Fibroblast of the aortic adventitia (primary cell): ENCODE measurements around the gene EHD1. TPM values are rescaled to one million over a fixed set of nuclear protein-coding genes. Genes with fewer than 3 reads are reported as not detected.

ENCODE experiments used
- DNase-seq: peaks from one replicate; pipeline ENCODE4 v3.0.0-alpha.2; 2010; ENCODE audit warnings: low read depth
- H3K4me3 ChIP-seq: 2 replicates; pipeline ENCODE4 v1.5.1; 2011; ENCODE audit warnings: low read depth, mild to moderate bottlenecking, control low read depth, low read length, moderate library complexity
- total RNA-seq: library from RNA; depleted of rRNA; stranded (reverse); fragments of >200 nt; gene quantifications from 2 replicates; pipeline ENCODE4 v1.2.3, GENCODE V29; 2012; ENCODE audit warnings: low replicate concordance
- TF ChIP-seq, protein P1 (sequence below): IDR thresholded peaks from 2 replicates; pipeline ENCODE4 v1.5.1; 2011; ENCODE audit warnings: mild to moderate bottlenecking, low read length, control low read depth, inconsistent platforms; ENCODE audit not compliant: insufficient read depth

EHD1 gene
- total RNA-seq, 1 donor, result 68.1 TPM

DNA sequence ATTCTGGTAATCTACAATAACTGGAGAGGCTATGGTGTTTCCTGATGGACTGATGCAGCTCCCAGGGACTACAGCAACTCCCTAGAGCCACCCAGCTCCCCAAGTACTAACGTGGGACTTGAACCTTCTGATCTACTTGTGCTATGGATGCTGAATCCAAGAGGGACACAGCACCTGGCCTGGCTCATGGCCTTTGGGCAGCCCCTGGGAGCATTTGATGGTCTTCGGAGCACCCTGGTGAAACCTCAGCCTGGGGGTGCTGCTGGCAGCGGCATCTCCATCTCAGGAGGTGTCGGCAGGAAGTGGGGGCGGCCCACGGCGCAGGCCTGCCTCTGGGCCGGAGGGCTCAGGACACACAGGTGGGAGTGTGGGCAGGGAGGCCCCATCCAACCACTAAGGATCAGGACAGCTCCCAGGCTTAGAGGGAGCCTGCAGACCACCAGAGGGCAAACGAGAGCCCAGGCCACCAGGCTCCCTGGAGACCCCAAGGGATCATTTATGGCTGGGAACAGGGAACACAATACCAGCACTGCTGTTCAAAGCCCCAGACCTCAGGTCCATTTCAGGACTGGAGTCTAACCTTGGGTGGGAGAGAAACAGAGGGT, 8.7 kb downstream of the EHD1 start:
- TF ChIP-seq, protein P1, sequence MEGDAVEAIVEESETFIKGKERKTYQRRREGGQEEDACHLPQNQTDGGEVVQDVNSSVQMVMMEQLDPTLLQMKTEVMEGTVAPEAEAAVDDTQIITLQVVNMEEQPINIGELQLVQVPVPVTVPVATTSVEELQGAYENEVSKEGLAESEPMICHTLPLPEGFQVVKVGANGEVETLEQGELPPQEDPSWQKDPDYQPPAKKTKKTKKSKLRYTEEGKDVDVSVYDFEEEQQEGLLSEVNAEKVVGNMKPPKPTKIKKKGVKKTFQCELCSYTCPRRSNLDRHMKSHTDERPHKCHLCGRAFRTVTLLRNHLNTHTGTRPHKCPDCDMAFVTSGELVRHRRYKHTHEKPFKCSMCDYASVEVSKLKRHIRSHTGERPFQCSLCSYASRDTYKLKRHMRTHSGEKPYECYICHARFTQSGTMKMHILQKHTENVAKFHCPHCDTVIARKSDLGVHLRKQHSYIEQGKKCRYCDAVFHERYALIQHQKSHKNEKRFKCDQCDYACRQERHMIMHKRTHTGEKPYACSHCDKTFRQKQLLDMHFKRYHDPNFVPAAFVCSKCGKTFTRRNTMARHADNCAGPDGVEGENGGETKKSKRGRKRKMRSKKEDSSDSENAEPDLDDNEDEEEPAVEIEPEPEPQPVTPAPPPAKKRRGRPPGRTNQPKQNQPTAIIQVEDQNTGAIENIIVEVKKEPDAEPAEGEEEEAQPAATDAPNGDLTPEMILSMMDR, result peak; percentile 15
- peak overlapping the region; percentile 31 for H3K4me3 ChIP-seq
- no peak for DNase-seq

DNA sequence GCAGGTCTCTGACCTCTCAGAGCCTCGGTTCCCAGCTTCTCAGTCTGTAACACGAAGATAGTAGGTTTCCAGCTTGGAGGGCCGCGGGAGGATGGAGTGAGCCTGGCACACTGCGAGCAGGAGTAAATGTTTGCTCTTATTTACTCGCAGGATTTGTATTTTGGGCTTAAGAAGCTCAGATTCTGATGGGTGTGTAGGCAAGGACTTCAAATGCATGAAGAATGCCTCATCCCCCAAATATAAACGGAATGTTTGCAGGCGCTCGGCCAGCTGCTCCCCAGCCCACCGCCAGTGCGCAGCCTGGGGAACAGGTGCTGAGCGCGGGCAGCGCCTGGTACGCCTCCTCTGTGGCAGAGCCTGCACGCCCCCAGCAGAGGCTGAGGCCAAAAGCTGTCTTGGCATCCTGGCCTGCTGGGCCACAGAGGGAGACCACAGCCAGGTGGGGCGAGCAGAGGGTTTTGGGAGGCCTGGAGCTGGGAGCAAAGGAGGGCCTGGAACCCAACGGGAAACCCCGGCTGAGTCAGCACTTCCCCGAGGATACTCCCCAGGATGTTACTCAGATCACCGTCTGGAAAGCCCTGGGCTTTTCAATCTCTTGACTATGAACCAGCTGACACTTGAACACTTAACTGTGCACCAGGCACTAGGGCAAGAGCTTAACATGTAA, 9.4 kb downstream of the EHD1 start:
- TF ChIP-seq, protein P1, result no peak
- peak; percentile 90 for DNase-seq
- H3K4me3 ChIP-seq, result no peak overlapping the region

DNA sequence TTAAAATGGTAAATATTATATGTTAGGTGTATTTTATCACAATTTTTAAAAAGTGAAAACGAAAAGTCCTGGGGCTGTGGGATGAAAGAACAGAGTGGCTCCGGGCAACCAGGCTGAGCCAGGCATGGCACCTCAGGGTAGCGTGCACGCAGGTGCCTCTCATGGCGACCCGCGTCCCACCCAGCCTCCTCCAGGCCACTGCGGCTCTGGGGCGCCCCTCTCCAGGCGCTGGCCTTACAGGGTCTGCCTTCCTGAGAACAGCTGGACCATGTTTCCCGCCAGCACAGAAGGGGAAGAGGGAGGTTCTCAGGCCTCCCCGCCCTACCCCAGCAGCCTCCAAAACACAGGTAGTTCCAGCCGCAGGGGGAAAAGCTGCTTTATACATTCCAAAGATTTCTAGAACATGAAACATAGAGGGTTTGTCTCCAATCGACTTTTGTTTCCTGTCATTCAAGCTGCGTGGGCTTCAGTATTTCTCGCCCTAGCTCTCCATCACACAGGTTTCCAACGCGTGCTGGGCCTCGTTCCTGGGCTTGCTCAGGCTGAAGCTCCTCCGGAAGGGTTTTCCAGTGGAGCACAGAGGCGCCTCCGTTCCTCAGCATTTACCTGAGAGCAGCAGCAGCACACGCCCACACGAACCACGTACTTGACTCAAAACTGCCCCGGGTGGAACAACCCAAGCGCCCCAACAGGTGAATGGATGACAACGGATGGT, 10.5 kb downstream of the EHD1 start:
- no peak overlapping the region for H3K4me3 ChIP-seq
- DNase-seq, result no peak
- TF ChIP-seq, protein P1, result no peak

DNA sequence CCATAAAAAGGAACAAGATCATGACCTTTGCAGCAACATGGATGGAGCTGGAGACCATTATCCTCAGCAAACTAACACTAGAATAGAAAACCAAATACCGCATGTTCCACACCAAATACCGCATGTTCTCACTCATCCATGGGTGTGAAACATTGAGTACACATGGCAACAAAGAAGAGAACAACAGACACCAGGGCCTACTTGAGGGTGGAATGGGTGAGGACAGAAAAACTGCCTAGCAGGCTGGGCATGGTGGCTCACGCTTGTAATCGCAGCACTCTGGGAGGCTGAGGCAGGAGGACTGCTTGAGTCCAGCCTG, 12.3 kb downstream of the EHD1 start:
- H3K4me3 ChIP-seq, result no peak overlapping the region
- no peak for DNase-seq
- TF ChIP-seq, protein P1, result no peak

DNA sequence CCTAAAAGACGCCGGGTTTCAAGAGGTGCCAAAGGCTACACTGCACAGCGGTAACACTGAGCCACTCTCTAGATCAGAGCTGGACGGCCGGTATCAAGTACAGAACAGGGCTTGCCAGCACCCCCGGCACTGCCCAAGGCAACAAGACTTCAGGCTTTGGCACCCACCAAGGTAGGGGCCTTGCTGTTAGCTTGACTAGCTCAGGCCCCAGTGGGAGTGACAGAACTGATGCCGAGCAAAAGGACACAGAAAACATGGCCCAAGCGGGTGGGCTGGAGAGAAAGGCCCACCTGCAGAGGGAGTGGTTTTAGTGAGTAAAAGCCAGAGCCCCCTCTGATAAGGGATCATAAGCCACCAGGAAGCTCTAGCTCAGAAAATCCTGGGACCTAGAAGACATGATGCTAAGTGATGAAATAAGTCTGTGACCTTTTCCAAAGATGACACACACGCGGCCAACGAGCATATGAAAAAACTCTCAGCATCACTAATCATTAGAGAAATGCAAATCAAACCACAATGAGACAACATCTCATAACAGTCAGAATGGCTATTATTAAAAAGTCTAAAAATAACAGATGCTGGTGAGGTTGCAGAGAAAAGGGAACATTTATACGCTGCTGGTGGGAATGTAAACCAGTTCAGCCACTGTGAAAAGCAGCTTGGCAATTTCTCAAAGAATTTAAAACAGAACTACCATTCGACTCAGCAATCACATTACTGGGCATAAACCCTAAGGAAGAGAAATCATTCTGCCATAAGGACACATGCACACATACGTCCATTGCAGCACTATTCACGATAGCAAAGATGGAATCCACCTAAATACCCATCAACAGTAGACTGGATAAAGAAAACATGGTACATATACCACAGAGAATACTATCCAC, 12.9 kb downstream of the EHD1 start:
- TF ChIP-seq, protein P1, result no peak
- peak; percentile 62 for DNase-seq
- H3K4me3 ChIP-seq, result peak overlapping the region; percentile 39

DNA sequence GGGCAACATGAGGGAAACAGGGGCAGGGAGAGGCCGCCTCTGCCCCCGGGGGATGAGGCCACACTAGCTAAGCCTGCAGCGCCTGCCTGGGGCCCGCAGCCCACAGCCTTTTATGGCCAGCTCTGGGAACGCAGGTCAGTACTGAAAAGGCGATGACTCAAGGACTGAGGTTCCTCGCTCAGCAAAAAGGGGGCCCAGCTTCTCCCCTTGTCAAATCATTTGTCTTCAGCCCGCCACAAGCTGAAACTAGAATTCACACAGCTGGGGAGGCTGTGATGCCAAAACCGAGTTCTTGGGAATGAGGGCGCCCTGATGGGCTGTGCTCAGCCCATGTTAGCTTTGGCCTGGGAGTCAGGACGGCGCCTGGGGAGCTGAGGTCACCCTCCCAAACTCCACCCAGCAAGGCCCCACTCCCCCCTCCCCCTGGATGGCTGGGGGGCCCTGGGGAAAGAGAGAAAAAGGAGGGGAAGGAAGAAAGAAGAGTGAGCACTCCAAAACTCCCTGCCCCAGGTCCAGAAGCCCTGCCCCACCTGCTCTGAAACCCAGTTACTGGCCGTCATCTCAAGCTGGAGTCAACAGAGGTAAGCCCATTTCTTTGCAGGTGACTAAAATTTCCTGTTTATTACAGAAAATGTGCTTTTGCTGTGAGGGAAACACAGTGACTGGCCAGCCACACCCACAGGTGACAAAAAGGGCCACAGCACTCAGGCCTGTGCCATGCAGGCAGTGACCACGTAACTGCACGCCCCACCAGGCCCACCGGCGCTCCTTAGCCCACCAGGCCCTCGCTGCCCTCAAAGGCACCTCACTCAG, 13.7 kb downstream of the EHD1 start:
- H3K4me3 ChIP-seq, result peak overlapping the region; percentile 39
- peak; percentile 95 for DNase-seq
- TF ChIP-seq, protein P1, result no peak
